ENCODE results near the gene VAV2.

- TF ChIP-seq CTCF (conservative IDR thresholded peaks at IDR 0.05; ENCODE audit: low read depth, low read length) (no peak), POLR2A (IDR thresholded peaks at IDR 0.05; ENCODE audit: low read depth, low read length) (no peak), CEBPB (IDR thresholded peaks at IDR 0.05; ENCODE audit: low read depth, low read length) (no peak), RAD21 (IDR thresholded peaks at IDR 0.05; ENCODE audit: low read length) (no peak), BHLHE40 (IDR thresholded peaks at IDR 0.05; ENCODE audit: low read depth, low read length) (no peak), RFX5 (IDR thresholded peaks at IDR 0.05; ENCODE audit: low read depth, low read length) (no peak), MXI1 (IDR thresholded peaks at IDR 0.05; ENCODE audit: borderline replicate concordance, low read depth, low read length) (no peak), SMC3 (IDR thresholded peaks at IDR 0.05; ENCODE audit: low read depth, low read length) (no peak)
These were observed 169.6 kb downstream of the VAV2 start for GRCh38 chr9:133822430-133823065.
